ENCODE results near the gene CYBRD1. TPM values are rescaled to one million over a fixed set of nuclear protein-coding genes. Genes with fewer than 3 reads are reported as not detected.

CYBRD1 gene
- total RNA-seq, 4 donors from 2014 or later: 72.6 to 951 (median 674) TPM

DNA sequence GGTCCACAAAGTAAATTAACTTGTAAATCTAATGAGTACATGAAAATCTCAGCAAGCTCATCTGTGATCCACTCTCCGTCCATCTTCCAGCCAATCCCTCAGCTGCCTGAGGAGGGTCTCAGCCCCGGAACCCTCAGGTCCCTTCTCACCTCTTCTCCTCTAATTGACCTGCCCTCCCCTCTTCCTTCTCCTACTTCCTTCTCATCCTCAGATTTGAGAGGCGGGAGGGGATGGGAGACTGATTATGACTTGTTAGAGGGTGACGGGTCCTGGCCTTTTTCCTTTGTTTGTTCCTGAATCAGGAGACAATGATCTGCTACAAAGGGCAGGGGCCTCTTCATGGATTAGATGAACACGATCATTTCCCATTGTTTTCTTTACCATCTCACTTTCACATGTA, 80.1 kb downstream of the CYBRD1 start:
- DNase-seq: no peak
- H3K9me3 ChIP-seq: no peaks in the 10 kb centered on the region
- no peaks in the 10 kb centered on the region for H3K4me1 ChIP-seq
- no peaks in the 10 kb centered on the region for H3K27me3 ChIP-seq
- no peak overlapping the region for H3K4me3 ChIP-seq
- H3K36me3 ChIP-seq: no peaks in the 10 kb centered on the region
- H3K27ac ChIP-seq: no peak overlapping the region
- TF ChIP-seq POLR2A (IDR thresholded peaks at IDR 0.05): no peak
- TF ChIP-seq CTCF (IDR thresholded peaks at IDR 0.05): no peak

Small RNAs within 50 kb of the gene (small RNA-seq; reads per million reads assigned to genes)
- gene AC007969.2 (0 reads per million in 2 donors), gene RPL21P38 (0 reads per million in 2 donors)

Other genes starting within 250 kb of the CYBRD1 start
- gene METTL8, start 88.5 kb upstream of the CYBRD1 start, total RNA-seq: 100 to 1,000 TPM in 1 of 4 donors, 10 to 100 TPM in 3; 11.4 to 107 (median 15.2) TPM
- 10 to 100 TPM; 17.3 to 29.7 (median 24.9) TPM for gene DCAF17, start 88.2 kb upstream of the CYBRD1 start, total RNA-seq
- gene DYNC1I2, start 165.0 kb downstream of the CYBRD1 start, total RNA-seq: 100 to 1,000 TPM in 1 of 4 donors, 10 to 100 TPM in 3; 72.4 to 153 (median 86.0) TPM